ENCODE results near the gene HIF1AN. TPM values are rescaled to one million over a fixed set of nuclear protein-coding genes. Genes with fewer than 3 reads are reported as not detected.

The HIF1AN gene
- total RNA-seq, 1 experiment from 2014 or later: 49.9 TPM

DNA sequence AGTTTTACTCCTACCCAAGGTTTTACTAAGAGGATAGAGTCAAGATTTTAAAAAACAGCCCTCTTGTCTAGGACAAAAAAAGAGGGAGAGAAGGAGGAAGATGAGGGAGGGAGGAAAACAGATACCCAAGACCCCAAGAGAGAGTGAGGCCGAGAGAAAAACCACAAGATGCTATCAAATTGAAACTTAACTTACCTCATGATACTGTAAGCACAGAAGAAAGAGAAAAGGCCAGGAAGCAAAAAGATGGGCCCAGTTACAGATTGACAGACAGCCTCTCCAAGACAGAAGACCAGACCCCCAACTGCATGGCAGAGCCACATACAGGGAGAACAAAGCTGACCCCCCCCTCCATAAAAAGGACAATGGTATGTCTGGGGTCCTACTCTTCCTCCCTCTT, 27.5 kb upstream of the HIF1AN start:
- H3K27ac Mint-ChIP-seq: no peak overlapping the region
- ChIA-PET POLR2A (no interaction called here), CTCF (interaction anchor here (0.8 to 6.5 kb wide), 23 partner anchors 10 to 456 kb away, joined by 3 to 120 read pairs (median 5); partner anchors contain the start of genes HIF1AN, NDUFB8, SCD and SEC31B)
- H3K4me1 Mint-ChIP-seq: peaks cover 6% of the 10 kb centered on the region; the same call in 1 of the 2 replicates
- H3K27me3 Mint-ChIP-seq (ENCODE audit: low read depth): peaks cover 60% of the 10 kb centered on the region
- H3K36me3 Mint-ChIP-seq: no peaks in the 10 kb centered on the region
- no peak overlapping the region for H3K4me3 Mint-ChIP-seq
- no peak for TF ChIP-seq ATF6 (CRISPR knock-in tag; IDR thresholded peaks at IDR 0.05)
- no peak for TF ChIP-seq SMAD4 (CRISPR knock-in tag; IDR thresholded peaks at IDR 0.05)
- TF ChIP-seq, protein P1, sequence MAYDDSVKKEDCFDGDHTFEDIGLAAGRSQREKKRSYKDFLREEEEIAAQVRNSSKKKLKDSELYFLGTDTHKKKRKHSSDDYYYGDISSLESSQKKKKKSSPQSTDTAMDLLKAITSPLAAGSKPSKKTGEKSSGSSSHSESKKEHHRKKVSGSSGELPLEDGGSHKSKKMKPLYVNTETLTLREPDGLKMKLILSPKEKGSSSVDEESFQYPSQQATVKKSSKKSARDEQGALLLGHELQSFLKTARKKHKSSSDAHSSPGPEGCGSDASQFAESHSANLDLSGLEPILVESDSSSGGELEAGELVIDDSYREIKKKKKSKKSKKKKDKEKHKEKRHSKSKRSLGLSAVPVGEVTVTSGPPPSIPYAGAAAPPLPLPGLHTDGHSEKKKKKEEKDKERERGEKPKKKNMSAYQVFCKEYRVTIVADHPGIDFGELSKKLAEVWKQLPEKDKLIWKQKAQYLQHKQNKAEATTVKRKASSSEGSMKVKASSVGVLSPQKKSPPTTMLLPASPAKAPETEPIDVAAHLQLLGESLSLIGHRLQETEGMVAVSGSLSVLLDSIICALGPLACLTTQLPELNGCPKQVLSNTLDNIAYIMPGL (CRISPR knock-in tag; IDR thresholded peaks at IDR 0.05): no peak
- TF ChIP-seq, protein P2, sequence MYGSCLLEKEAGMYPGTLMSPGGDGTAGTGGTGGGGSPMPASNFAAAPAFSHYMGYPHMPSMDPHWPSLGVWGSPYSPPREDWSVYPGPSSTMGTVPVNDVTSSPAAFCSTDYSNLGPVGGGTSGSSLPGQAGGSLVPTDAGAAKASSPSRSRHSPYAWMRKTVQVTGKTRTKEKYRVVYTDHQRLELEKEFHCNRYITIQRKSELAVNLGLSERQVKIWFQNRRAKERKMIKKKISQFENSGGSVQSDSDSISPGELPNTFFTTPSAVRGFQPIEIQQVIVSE (CRISPR knock-in tag; IDR thresholded peaks at IDR 0.05; ENCODE audit: borderline replicate concordance): no peak
- TF ChIP-seq FOXP4 (CRISPR knock-in tag; IDR thresholded peaks at IDR 0.05): no peak
- TF ChIP-seq, protein P3, sequence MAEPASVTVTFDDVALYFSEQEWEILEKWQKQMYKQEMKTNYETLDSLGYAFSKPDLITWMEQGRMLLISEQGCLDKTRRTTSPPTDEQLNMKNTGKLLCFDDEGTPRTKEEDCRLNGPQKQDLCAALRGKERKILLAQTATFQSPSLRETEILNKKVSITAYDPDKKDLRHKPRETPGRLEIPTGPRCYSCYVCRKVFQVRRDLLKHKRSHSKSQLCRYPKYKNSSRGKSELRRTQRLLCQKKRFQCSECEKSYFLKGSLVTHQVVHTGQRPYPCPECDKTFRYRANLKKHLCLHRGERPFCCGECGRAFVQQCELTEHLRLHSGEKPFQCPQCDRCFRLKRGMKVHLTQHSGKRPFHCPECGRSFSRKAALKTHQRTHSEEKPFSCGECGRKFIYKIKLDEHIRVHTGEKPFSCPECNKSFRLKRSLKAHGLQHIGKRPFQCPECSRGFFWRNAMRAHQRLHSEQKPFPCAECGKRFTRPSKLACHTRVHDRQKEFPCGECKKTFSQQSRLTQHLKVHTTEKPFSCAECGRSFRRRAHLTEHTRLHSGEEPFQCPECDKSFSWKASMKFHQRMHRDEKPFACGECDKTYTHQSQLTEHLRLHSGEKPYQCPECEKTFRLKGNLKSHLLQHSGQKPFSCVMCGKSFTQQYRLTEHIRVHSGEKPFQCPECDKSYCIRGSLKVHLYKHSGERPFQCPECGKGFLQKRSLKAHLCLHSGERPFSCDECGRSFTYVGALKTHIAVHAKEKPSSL (CRISPR knock-in tag; conservative IDR thresholded peaks at IDR 0.05): no peak
- TF ChIP-seq ZNF512 (CRISPR knock-in tag; IDR thresholded peaks at IDR 0.05; ENCODE audit: borderline replicate concordance): no peak
- TF ChIP-seq FOXK1 (CRISPR knock-in tag; IDR thresholded peaks at IDR 0.05): no peak
- TF ChIP-seq ATF1 (CRISPR knock-in tag; IDR thresholded peaks at IDR 0.05): no peak
- no peak for TF ChIP-seq RORB (CRISPR knock-in tag; IDR thresholded peaks at IDR 0.05)
- no peak for TF ChIP-seq NR3C1 (CRISPR knock-in tag; conservative IDR thresholded peaks at IDR 0.05; ENCODE audit: low read depth)
- no peak for TF ChIP-seq MLX (CRISPR knock-in tag; IDR thresholded peaks at IDR 0.05)
- no peak for TF ChIP-seq PREB (CRISPR knock-in tag; IDR thresholded peaks at IDR 0.05; ENCODE audit: borderline replicate concordance)
- TF ChIP-seq, protein P4, sequence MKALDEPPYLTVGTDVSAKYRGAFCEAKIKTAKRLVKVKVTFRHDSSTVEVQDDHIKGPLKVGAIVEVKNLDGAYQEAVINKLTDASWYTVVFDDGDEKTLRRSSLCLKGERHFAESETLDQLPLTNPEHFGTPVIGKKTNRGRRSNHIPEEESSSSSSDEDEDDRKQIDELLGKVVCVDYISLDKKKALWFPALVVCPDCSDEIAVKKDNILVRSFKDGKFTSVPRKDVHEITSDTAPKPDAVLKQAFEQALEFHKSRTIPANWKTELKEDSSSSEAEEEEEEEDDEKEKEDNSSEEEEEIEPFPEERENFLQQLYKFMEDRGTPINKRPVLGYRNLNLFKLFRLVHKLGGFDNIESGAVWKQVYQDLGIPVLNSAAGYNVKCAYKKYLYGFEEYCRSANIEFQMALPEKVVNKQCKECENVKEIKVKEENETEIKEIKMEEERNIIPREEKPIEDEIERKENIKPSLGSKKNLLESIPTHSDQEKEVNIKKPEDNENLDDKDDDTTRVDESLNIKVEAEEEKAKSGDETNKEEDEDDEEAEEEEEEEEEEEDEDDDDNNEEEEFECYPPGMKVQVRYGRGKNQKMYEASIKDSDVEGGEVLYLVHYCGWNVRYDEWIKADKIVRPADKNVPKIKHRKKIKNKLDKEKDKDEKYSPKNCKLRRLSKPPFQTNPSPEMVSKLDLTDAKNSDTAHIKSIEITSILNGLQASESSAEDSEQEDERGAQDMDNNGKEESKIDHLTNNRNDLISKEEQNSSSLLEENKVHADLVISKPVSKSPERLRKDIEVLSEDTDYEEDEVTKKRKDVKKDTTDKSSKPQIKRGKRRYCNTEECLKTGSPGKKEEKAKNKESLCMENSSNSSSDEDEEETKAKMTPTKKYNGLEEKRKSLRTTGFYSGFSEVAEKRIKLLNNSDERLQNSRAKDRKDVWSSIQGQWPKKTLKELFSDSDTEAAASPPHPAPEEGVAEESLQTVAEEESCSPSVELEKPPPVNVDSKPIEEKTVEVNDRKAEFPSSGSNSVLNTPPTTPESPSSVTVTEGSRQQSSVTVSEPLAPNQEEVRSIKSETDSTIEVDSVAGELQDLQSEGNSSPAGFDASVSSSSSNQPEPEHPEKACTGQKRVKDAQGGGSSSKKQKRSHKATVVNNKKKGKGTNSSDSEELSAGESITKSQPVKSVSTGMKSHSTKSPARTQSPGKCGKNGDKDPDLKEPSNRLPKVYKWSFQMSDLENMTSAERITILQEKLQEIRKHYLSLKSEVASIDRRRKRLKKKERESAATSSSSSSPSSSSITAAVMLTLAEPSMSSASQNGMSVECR (CRISPR knock-in tag; IDR thresholded peaks at IDR 0.05; ENCODE audit: borderline replicate concordance): no peak
- TF ChIP-seq ZNF396 (CRISPR knock-in tag; IDR thresholded peaks at IDR 0.05; ENCODE audit: borderline replicate concordance): no peak
- TF ChIP-seq ESRRA (CRISPR knock-in tag; IDR thresholded peaks at IDR 0.05; ENCODE audit: borderline replicate concordance): no peak
- no peak for TF ChIP-seq NFYB (CRISPR knock-in tag; conservative IDR thresholded peaks at IDR 0.05; ENCODE audit: low read depth)
- TF ChIP-seq PRRX2 (CRISPR knock-in tag; IDR thresholded peaks at IDR 0.05): no peak
- no peak for DNase-seq (ENCODE audit: low spot score)
- no peaks in the 10 kb centered on the region for H3K9me3 Mint-ChIP-seq
- no peak for ATAC-seq
